GM12864 (cell line): Measurements from ENCODE around the gene CDH4.

Experiments used
- DNase-seq: peaks from one replicate; pipeline ENCODE4 v3.0.0-alpha.2; 2011; ENCODE audit warnings: low read depth
- H3K4me3 ChIP-seq: 2 replicates; pipeline ENCODE4 v1.5.1; 2011; ENCODE audit warnings: mild to moderate bottlenecking, low read depth, low read length, control low read depth
- TF ChIP-seq, protein P1 (sequence below): IDR thresholded peaks from 2 replicates; pipeline ENCODE4 v1.5.1; 2011; ENCODE audit warnings: low read depth, mild to moderate bottlenecking, moderate library complexity, low read length, control low read depth, inconsistent platforms; ENCODE audit errors: missing control alignments

CDH4 gene

DNA sequence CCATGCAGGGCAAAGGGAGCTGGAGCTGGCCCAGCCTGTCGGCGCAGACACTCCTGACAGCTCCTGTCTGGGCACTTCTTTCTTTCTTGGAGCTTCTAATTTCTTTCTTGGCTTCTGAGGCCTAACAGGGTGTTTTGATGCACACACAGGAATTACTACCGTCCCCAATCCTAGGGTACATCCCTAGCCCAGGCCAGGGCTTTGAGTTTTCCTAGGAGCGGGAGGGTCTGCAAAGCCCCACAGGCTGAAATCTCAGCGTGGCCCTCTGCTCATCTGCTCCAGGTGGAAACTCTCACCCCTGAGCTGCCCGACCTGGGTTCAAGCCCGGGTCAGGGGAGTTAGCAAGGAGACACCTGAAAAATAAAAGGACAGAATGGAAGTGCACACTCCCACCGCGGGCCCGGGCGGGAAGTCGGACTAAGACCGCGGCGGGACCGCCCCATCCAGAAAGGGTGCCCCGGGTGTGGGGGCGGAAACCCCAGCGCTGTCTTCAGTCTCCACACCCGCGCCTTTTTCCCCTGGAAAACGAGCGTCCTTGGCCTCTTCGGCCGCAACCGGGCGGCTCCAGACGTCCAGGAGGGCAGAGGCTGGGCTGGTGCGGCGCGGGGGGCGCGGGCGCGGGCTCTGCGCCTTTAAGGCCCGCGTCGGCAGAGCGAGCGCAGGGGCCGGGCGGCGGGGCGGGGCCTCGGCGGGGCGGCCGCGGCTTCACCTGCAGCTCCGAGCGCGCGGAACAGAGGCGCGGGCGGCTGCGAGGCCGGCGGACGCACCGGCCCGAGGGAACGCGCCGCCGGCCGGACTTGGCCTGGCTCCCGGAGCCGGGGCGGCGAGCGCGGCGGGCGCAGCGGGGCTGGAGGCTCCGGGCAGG, at the start of gene CDH4:
Gene CDH4 (plus strand): TSS at position 733 of the 865 bp plus-strand sequence.
- H3K4me3 ChIP-seq = no peak within 1 kb of the TSS
- TF ChIP-seq, protein P1, sequence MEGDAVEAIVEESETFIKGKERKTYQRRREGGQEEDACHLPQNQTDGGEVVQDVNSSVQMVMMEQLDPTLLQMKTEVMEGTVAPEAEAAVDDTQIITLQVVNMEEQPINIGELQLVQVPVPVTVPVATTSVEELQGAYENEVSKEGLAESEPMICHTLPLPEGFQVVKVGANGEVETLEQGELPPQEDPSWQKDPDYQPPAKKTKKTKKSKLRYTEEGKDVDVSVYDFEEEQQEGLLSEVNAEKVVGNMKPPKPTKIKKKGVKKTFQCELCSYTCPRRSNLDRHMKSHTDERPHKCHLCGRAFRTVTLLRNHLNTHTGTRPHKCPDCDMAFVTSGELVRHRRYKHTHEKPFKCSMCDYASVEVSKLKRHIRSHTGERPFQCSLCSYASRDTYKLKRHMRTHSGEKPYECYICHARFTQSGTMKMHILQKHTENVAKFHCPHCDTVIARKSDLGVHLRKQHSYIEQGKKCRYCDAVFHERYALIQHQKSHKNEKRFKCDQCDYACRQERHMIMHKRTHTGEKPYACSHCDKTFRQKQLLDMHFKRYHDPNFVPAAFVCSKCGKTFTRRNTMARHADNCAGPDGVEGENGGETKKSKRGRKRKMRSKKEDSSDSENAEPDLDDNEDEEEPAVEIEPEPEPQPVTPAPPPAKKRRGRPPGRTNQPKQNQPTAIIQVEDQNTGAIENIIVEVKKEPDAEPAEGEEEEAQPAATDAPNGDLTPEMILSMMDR = no peak
- DNase-seq = no peak

GRCh38 chr20:61203320-61203719, 48.7 kb upstream of the CDH4 start:
- TF ChIP-seq, protein P1 = no peak
- no peak for DNase-seq
- H3K4me3 ChIP-seq = no peak overlapping the region

- no peak overlapping the region for H3K4me3 ChIP-seq
- TF ChIP-seq, protein P1 = no peak
- DNase-seq = no peak
Observed at GRCh38 chr20:61204206-61204605, 47.9 kb upstream of the CDH4 start.

GRCh38 chr20:61205769-61206168, 46.3 kb upstream of the CDH4 start:
- no peak for DNase-seq
- H3K4me3 ChIP-seq = no peak overlapping the region
- TF ChIP-seq, protein P1 = no peak

GRCh38 chr20:61210862-61211261, 41.2 kb upstream of the CDH4 start:
- DNase-seq = no peak
- no peak overlapping the region for H3K4me3 ChIP-seq
- TF ChIP-seq, protein P1 = no peak

GRCh38 chr20:61217848-61218247, 34.2 kb upstream of the CDH4 start:
- no peak overlapping the region for H3K4me3 ChIP-seq
- DNase-seq = no peak
- TF ChIP-seq, protein P1 = no peak

DNA sequence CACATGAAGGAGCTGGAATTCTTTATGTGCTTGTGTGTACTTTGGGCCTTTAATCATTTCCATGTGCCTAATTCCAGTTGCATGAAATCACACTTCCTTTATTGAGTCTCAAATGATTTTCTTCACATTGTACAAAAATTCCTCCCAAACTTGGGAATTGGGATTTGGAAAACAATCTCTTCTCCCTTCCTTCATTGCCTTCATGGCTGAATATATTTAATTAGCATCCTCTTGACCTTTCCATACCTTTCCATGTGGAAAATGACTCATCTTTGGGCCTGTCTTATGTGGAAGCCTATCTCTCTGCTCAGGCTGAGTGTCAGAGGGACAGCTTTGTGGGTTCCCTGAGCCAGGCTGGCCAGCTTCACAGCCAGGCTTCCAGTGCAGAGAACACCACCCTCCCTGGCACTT, 33.0 kb upstream of the CDH4 start:
- TF ChIP-seq, protein P1 = no peak
- no peak overlapping the region for H3K4me3 ChIP-seq
- DNase-seq = no peak
